Mesendoderm (in vitro differentiated cells): ENCODE results near the gene ANGPTL2.

ENCODE experiments used
- DNase-seq: peaks from one replicate; pipeline ENCODE4 v3.0.0; 2013
- H2AK5ac ChIP-seq: 2 replicates; pipeline ENCODE4 v1.6.1; 2013; ENCODE audit warnings: low read length, inconsistent platforms
- H2BK120ac ChIP-seq: 2 replicates; pipeline ENCODE4 v1.6.1; 2013; ENCODE audit warnings: low read depth, mild to moderate bottlenecking, low read length, moderate library complexity, mixed read lengths
- H2BK15ac ChIP-seq: replicated peaks from 2 replicates; pipeline ENCODE4 v1.6.1; 2013; ENCODE audit warnings: low read depth, mild to moderate bottlenecking, moderate library complexity
- H2BK5ac ChIP-seq: 2 replicates; pipeline ENCODE4 v1.6.1; 2013; ENCODE audit warnings: low read length, inconsistent platforms
- H3K18ac ChIP-seq: 2 replicates; pipeline ENCODE4 v1.6.1; 2013; ENCODE audit warnings: mild to moderate bottlenecking, low read length, mixed read lengths
- H3K23ac ChIP-seq: one replicate; pipeline ENCODE4 v1.6.1; 2013; ENCODE audit warnings: low read length
- H3K27ac ChIP-seq: 2 replicates; pipeline ENCODE4 v1.5.1; 2013; ENCODE audit warnings: low read depth, mild to moderate bottlenecking, inconsistent platforms, low read length, moderate library complexity
- H3K27me3 ChIP-seq: 2 replicates; pipeline ENCODE4 v1.6.1; 2013; ENCODE audit warnings: low read length, control low read depth, mild to moderate bottlenecking, inconsistent platforms; ENCODE audit not compliant: insufficient read depth, poor library complexity
- H3K36me3 ChIP-seq: 2 replicates; pipeline ENCODE4 v1.6.1; 2013; ENCODE audit warnings: low read length, inconsistent platforms; ENCODE audit not compliant: control insufficient read depth, insufficient read depth
- H3K4ac ChIP-seq: one replicate; pipeline ENCODE4 v1.6.1; 2013; ENCODE audit warnings: low read depth, mild to moderate bottlenecking, low read length, moderate library complexity
- H3K4me1 ChIP-seq: 2 replicates; pipeline ENCODE4 v1.6.1; 2013; ENCODE audit warnings: low read depth, low read length, inconsistent platforms; ENCODE audit not compliant: control insufficient read depth
- H3K4me2 ChIP-seq: 2 replicates; pipeline ENCODE4 v1.6.1; 2013; ENCODE audit warnings: low read length
- H3K4me3 ChIP-seq: 2 replicates; pipeline ENCODE4 v1.5.1; 2013; ENCODE audit warnings: mild to moderate bottlenecking, low read length
- H3K56ac ChIP-seq: one replicate; pipeline ENCODE4 v1.6.1; 2013; ENCODE audit warnings: low read length
- H3K79me1 ChIP-seq: 2 replicates; pipeline ENCODE4 v1.6.1; 2013; ENCODE audit warnings: low read length, inconsistent platforms
- H3K79me2 ChIP-seq: 2 replicates; pipeline ENCODE4 v1.6.1; 2013; ENCODE audit warnings: mild to moderate bottlenecking, low read length; ENCODE audit not compliant: control insufficient read depth, insufficient read depth
- H3K9ac ChIP-seq: 2 replicates; pipeline ENCODE4 v1.6.1; 2013; ENCODE audit warnings: low read length, inconsistent platforms
- H4K5ac ChIP-seq: one replicate; pipeline ENCODE4 v1.6.1; 2013; ENCODE audit warnings: low read length
- H4K8ac ChIP-seq: one replicate; pipeline ENCODE4 v1.6.1; 2013; ENCODE audit warnings: low read depth, mild to moderate bottlenecking, control low read depth, low read length, moderate library complexity
- WGBS: extraction: QIAGEN DNeasy Blood & Tissue Kit; methylation state at CpG from one replicate; pipeline ENCODE4 v1.1.7; 2013; ENCODE audit warnings: low lambda C conversion rate, missing lambda C conversion rate; ENCODE audit not compliant: insufficient coverage; ENCODE audit errors: extremely low coverage; 5-methylcytosine and 5-hydroxymethylcytosine counted together

The ANGPTL2 gene

DNA sequence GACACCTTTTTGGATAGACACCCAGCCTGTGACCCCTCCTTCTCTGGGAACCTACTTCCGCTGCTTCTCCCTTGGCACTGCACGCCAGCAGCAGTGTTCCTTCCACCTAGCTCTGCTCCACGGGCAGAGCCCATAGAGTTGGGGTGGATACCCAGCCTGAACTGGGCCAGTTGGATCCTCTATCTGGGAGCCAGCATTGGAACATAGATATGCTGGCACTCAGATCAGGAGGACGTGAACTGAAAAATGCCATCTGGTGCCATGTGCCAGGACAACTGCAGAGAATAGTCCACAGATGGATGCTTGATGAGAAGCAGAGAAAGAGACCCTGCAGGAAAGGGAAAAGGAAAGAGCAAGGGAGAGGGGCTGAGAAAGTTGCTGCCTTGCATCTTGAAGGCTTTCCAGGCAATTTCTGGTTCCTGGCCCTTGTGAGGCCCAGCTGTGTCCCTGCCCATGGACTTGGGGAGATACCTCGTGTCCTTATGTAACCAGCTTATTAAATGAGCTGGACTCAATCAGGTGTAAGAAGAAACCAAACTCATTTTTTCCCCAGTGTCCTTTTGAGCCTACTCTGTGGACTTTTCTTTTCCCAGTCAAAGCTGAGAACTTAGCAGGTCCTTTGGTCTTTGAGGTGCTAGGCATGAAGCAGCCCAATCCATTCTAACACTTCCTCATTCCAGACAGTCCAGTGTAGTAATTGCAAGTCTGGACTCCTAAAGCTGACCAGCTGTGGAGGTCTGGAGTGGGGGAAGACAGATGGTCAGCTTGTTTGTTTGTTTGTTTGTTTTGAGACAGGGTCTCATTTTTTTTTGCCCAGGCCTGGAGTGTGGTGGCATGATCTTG, 39.1 kb downstream of the ANGPTL2 start:
- no peak overlapping the region for H2BK15ac ChIP-seq
- H3K18ac ChIP-seq = no peak overlapping the region
- no peaks in the 10 kb centered on the region for H3K4me1 ChIP-seq
- no peak overlapping the region for H3K27ac ChIP-seq
- H3K36me3 ChIP-seq = no peaks in the 10 kb centered on the region
- no CpG with 5 or more reads among the region's 5 CpGs for WGBS
- H3K4ac ChIP-seq = no peak overlapping the region
- no peak overlapping the region for H2BK5ac ChIP-seq
- H3K79me2 ChIP-seq = no peaks in the 10 kb centered on the region
- no peak overlapping the region for H4K5ac ChIP-seq
- no peak overlapping the region for H3K56ac ChIP-seq
- no peak overlapping the region for H4K8ac ChIP-seq
- DNase-seq = no peak
- no peak overlapping the region for H2BK120ac ChIP-seq
- no peaks in the 10 kb centered on the region for H3K27me3 ChIP-seq
- H2AK5ac ChIP-seq = no peak overlapping the region
- no peak overlapping the region for H3K4me3 ChIP-seq
- H3K9ac ChIP-seq = no peak overlapping the region
- H3K79me1 ChIP-seq = no peaks in the 10 kb centered on the region
- no peak overlapping the region for H3K4me2 ChIP-seq
- no peak overlapping the region for H3K23ac ChIP-seq

GRCh38 chr9:127081250-127082185, 40.9 kb downstream of the ANGPTL2 start:
- Histone ChIP-seq H2BK5ac (no peak overlapping the region), H2AK5ac (no peak overlapping the region), H3K4me3 (no peak overlapping the region), H3K27ac (no peak overlapping the region), H3K18ac (no peak overlapping the region), H3K56ac (no peak overlapping the region), H4K8ac (no peak overlapping the region), H3K9ac (no peak overlapping the region), H3K79me2 (no peaks in the 10 kb centered on the region), H3K4me2 (no peak overlapping the region), H3K27me3 (no peaks in the 10 kb centered on the region), H2BK15ac (no peak overlapping the region), H3K4me1 (peaks cover 11% of the 10 kb centered on the region), H3K79me1 (no peaks in the 10 kb centered on the region), H3K4ac (no peak overlapping the region), H4K5ac (no peak overlapping the region), H3K23ac (no peak overlapping the region), H2BK120ac (no peak overlapping the region), H3K36me3 (no peaks in the 10 kb centered on the region)
- DNase-seq = no peak
- no CpG with 5 or more reads among the region's 8 CpGs for WGBS

DNA sequence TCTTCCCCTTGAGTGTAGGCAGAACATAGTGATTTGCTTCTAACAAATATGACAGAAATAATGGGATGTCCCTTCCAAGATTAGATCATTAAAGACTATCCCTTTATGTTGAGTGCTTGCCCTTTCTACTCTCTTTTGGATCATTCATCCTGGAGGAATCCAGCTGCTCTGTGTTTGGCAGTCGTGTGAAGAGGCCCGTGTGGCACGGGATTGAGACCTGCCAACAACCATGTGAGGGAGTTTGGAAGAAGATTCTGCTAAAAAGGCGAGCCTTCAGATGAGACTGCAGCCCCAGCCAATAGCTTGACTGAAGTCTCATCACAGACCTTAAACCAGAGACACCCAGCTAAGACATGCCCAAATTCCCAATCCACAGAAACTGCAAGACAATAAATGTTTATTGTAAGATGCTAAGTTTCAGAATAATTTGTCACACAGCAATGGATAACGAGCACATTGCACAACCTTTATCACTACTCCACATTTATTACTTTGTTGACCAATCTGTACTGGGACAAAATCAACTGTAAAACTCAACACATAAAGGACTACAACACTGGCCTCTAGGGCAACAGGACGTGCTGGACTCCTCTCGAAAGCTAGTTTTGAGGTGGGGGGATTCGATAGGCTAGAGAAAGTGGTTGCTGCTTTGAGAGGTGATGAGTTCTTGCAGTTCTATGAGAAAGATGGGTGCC, 42.8 kb downstream of the ANGPTL2 start:
- Histone ChIP-seq H3K9ac (no peak overlapping the region), H2BK120ac (no peak overlapping the region), H4K5ac (no peak overlapping the region), H2BK5ac (no peak overlapping the region), H3K4me2 (no peak overlapping the region), H4K8ac (no peak overlapping the region), H3K4me1 (peaks cover 11% of the 10 kb centered on the region), H3K4me3 (no peak overlapping the region), H3K4ac (no peak overlapping the region), H3K23ac (no peak overlapping the region), H2BK15ac (no peak overlapping the region), H3K18ac (no peak overlapping the region), H2AK5ac (no peak overlapping the region), H3K27me3 (no peaks in the 10 kb centered on the region), H3K36me3 (no peaks in the 10 kb centered on the region), H3K56ac (no peak overlapping the region), H3K79me2 (no peaks in the 10 kb centered on the region), H3K79me1 (no peaks in the 10 kb centered on the region), H3K27ac (no peak overlapping the region)
- no CpG with 5 or more reads among the region's 8 CpGs for WGBS
- no peak for DNase-seq

GRCh38 chr9:127078988-127079387, 43.4 kb downstream of the ANGPTL2 start:
- Histone ChIP-seq H2BK15ac (no peak overlapping the region), H3K27me3 (no peaks in the 10 kb centered on the region), H2BK5ac (no peak overlapping the region), H3K79me2 (no peaks in the 10 kb centered on the region), H3K56ac (no peak overlapping the region), H3K4me2 (no peak overlapping the region), H3K18ac (no peak overlapping the region), H3K36me3 (no peaks in the 10 kb centered on the region), H3K4me3 (no peak overlapping the region), H3K4me1 (peaks cover 11% of the 10 kb centered on the region), H4K5ac (no peak overlapping the region), H2AK5ac (no peak overlapping the region), H3K27ac (no peak overlapping the region), H2BK120ac (no peak overlapping the region), H4K8ac (no peak overlapping the region), H3K4ac (no peak overlapping the region), H3K23ac (no peak overlapping the region), H3K79me1 (no peaks in the 10 kb centered on the region), H3K9ac (no peak overlapping the region)
- no CpG with 5 or more reads among the region's 1 CpG for WGBS
- DNase-seq = no peak

GRCh38 chr9:127078336-127078735, 44.1 kb downstream of the ANGPTL2 start:
- WGBS = no CpG with 5 or more reads among the region's 6 CpGs
- Histone ChIP-seq H4K8ac (no peak overlapping the region), H3K56ac (no peak overlapping the region), H3K79me2 (no peaks in the 10 kb centered on the region), H4K5ac (no peak overlapping the region), H2BK120ac (no peak overlapping the region), H2BK15ac (no peak overlapping the region), H3K4ac (no peak overlapping the region), H2AK5ac (no peak overlapping the region), H3K79me1 (no peaks in the 10 kb centered on the region), H3K18ac (no peak overlapping the region), H3K23ac (no peak overlapping the region), H3K4me3 (no peak overlapping the region), H2BK5ac (no peak overlapping the region), H3K27ac (no peak overlapping the region), H3K4me1 (peaks cover 11% of the 10 kb centered on the region), H3K9ac (no peak overlapping the region), H3K4me2 (no peak overlapping the region), H3K36me3 (no peaks in the 10 kb centered on the region), H3K27me3 (no peaks in the 10 kb centered on the region)
- no peak for DNase-seq
